ENCODE data around the gene PGA4. TPM values are rescaled to one million over a fixed set of nuclear protein-coding genes. Genes with fewer than 3 reads are reported as not detected.
"Not testable (repeated sequence)": the region's sequence is repeated elsewhere in the genome, so short reads cannot be mapped to it uniquely, and the experiment has no call there.

Gene PGA4
- total RNA-seq, 1 donor from 2014 or later = not detected

- H3K36me3 Mint-ChIP-seq (ENCODE audit: low read depth); ATAC-seq (ENCODE audit: low read depth); intact Hi-C loops (cut with micrococcal nuclease); H3K4me1 Mint-ChIP-seq; POLR2A ChIA-PET; H3K27me3 Mint-ChIP-seq; H3K9me3 Mint-ChIP-seq; DNase-seq; H3K4me3 Mint-ChIP-seq; H3K27ac Mint-ChIP-seq; CTCF ChIA-PET: not testable (repeated sequence)
Observed at GRCh38 chr11:61237130-61237529, 15.0 kb downstream of the PGA4 start.

- H3K27ac Mint-ChIP-seq; H3K4me1 Mint-ChIP-seq; H3K9me3 Mint-ChIP-seq; POLR2A ChIA-PET; DNase-seq; H3K27me3 Mint-ChIP-seq; H3K36me3 Mint-ChIP-seq (ENCODE audit: low read depth); H3K4me3 Mint-ChIP-seq; ATAC-seq (ENCODE audit: low read depth); CTCF ChIA-PET; intact Hi-C loops (cut with micrococcal nuclease): not testable (repeated sequence)
Observed at GRCh38 chr11:61240288-61240687, 18.1 kb downstream of the PGA4 start.

- H3K9me3 Mint-ChIP-seq; H3K36me3 Mint-ChIP-seq (ENCODE audit: low read depth); POLR2A ChIA-PET; intact Hi-C loops (cut with micrococcal nuclease); DNase-seq; H3K4me1 Mint-ChIP-seq; H3K27me3 Mint-ChIP-seq; H3K4me3 Mint-ChIP-seq; H3K27ac Mint-ChIP-seq; ATAC-seq (ENCODE audit: low read depth); CTCF ChIA-PET: not testable (repeated sequence)
Observed at GRCh38 chr11:61240875-61241274, 18.7 kb downstream of the PGA4 start, which contains the start of gene PGA5. Gene PGA5, plus strand, starts transcription at chr11:61241175. Its CDS starts 52 bp downstream, at chr11:61241227.

- intact Hi-C loops (cut with micrococcal nuclease); H3K27ac Mint-ChIP-seq; POLR2A ChIA-PET; H3K9me3 Mint-ChIP-seq; DNase-seq; H3K27me3 Mint-ChIP-seq; H3K4me1 Mint-ChIP-seq; CTCF ChIA-PET; H3K4me3 Mint-ChIP-seq; H3K36me3 Mint-ChIP-seq (ENCODE audit: low read depth); ATAC-seq (ENCODE audit: low read depth): not testable (repeated sequence)
Observed at GRCh38 chr11:61241526-61241925, 19.4 kb downstream of the PGA4 start.

GRCh38 chr11:61245284-61245964 lies 23.3 kb downstream of the PGA4 start:
- H3K4me1 Mint-ChIP-seq; H3K27ac Mint-ChIP-seq; POLR2A ChIA-PET; CTCF ChIA-PET; H3K27me3 Mint-ChIP-seq; DNase-seq; H3K36me3 Mint-ChIP-seq (ENCODE audit: low read depth); H3K4me3 Mint-ChIP-seq; ATAC-seq (ENCODE audit: low read depth); H3K9me3 Mint-ChIP-seq; intact Hi-C loops (cut with micrococcal nuclease): not testable (repeated sequence)

- H3K36me3 Mint-ChIP-seq (ENCODE audit: low read depth); H3K4me1 Mint-ChIP-seq; H3K4me3 Mint-ChIP-seq; ATAC-seq (ENCODE audit: low read depth); H3K27me3 Mint-ChIP-seq; POLR2A ChIA-PET; H3K9me3 Mint-ChIP-seq; CTCF ChIA-PET; H3K27ac Mint-ChIP-seq; intact Hi-C loops (cut with micrococcal nuclease); DNase-seq: not testable (repeated sequence)
Observed at GRCh38 chr11:61248071-61248470, 25.9 kb downstream of the PGA4 start.

GRCh38 chr11:61249201-61249600 lies 27.1 kb downstream of the PGA4 start:
- ATAC-seq (ENCODE audit: low read depth); H3K36me3 Mint-ChIP-seq (ENCODE audit: low read depth); H3K9me3 Mint-ChIP-seq; H3K4me1 Mint-ChIP-seq; DNase-seq; CTCF ChIA-PET; H3K27ac Mint-ChIP-seq; H3K4me3 Mint-ChIP-seq; intact Hi-C loops (cut with micrococcal nuclease); H3K27me3 Mint-ChIP-seq; POLR2A ChIA-PET: not testable (repeated sequence)

- CTCF ChIA-PET = not testable (repeated sequence)
Observed at GRCh38 chr11:61250796-61251765, 28.9 kb downstream of the PGA4 start.

GRCh38 chr11:61252332-61252731 lies 30.2 kb downstream of the PGA4 start:
- H3K4me3 Mint-ChIP-seq; CTCF ChIA-PET; ATAC-seq (ENCODE audit: low read depth); H3K9me3 Mint-ChIP-seq; H3K27ac Mint-ChIP-seq; intact Hi-C loops (cut with micrococcal nuclease); H3K4me1 Mint-ChIP-seq; DNase-seq; POLR2A ChIA-PET; H3K27me3 Mint-ChIP-seq; H3K36me3 Mint-ChIP-seq (ENCODE audit: low read depth): not testable (repeated sequence)

More at GRCh38 chr11:61250796-61251765, 28.9 kb downstream of the PGA4 start:
- POLR2A ChIA-PET; intact Hi-C loops (cut with micrococcal nuclease); DNase-seq; H3K36me3 Mint-ChIP-seq (ENCODE audit: low read depth); H3K4me3 Mint-ChIP-seq; H3K27ac Mint-ChIP-seq; H3K4me1 Mint-ChIP-seq; H3K9me3 Mint-ChIP-seq; H3K27me3 Mint-ChIP-seq; ATAC-seq (ENCODE audit: low read depth): not testable (repeated sequence)
